ENCODE measurements around the gene HAUS3. TPM values are rescaled to one million over a fixed set of nuclear protein-coding genes. Genes with fewer than 3 reads are reported as not detected.

The HAUS3 gene
- total RNA-seq, 2 experiments from 2014 or later: 143 to 148 TPM

GRCh38 chr4:2290488-2290887, 48.6 kb upstream of the HAUS3 start:
- peaks cover 60% of the 10 kb centered on the region for H3K4me1 ChIP-seq (ENCODE audit: insufficient read depth, low read length)
- TF ChIP-seq, protein P1, sequence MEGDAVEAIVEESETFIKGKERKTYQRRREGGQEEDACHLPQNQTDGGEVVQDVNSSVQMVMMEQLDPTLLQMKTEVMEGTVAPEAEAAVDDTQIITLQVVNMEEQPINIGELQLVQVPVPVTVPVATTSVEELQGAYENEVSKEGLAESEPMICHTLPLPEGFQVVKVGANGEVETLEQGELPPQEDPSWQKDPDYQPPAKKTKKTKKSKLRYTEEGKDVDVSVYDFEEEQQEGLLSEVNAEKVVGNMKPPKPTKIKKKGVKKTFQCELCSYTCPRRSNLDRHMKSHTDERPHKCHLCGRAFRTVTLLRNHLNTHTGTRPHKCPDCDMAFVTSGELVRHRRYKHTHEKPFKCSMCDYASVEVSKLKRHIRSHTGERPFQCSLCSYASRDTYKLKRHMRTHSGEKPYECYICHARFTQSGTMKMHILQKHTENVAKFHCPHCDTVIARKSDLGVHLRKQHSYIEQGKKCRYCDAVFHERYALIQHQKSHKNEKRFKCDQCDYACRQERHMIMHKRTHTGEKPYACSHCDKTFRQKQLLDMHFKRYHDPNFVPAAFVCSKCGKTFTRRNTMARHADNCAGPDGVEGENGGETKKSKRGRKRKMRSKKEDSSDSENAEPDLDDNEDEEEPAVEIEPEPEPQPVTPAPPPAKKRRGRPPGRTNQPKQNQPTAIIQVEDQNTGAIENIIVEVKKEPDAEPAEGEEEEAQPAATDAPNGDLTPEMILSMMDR (IDR thresholded peaks at IDR 0.05): no peak
- H3K4me3 ChIP-seq (ENCODE audit: low read length): peak overlapping the region; percentile 19
- intact Hi-C loops (cut with DNase I, micrococcal nuclease): no loop called here
- peaks cover 50% of the 10 kb centered on the region for H3K4me1 Mint-ChIP-seq (ENCODE audit: low read depth)
- peak overlapping the region; percentile 100 for H3K27ac Mint-ChIP-seq
- CTCF ChIA-PET: interaction anchor here (0.6 to 2.0 kb wide), 5 partner anchors 9 to 151 kb away, joined by 3 to 10 read pairs (median 7); partner anchors contain the start of genes CFAP99 and ZFYVE28
- H3K36me3 ChIP-seq (ENCODE audit: insufficient read depth, low read length): peaks cover 4% of the 10 kb centered on the region
- ATAC-seq (ENCODE audit: poor library complexity) (no peak), DNase-seq (no peak)
- peaks cover 11% of the 10 kb centered on the region for H3K36me3 Mint-ChIP-seq (ENCODE audit: low read depth)
- peak overlapping the region; percentile 85 to 91 for H3K27ac ChIP-seq (ENCODE audit: low read depth in 1 of 2, low read length in 2 of 2)
- POLR2A ChIA-PET: interaction anchor here (0.5 to 3.0 kb wide), 11 partner anchors 8 to 179 kb away, joined by 3 to 51 read pairs (median 5); partner anchors contain the start of genes CFAP99, MXD4, RNF4 and ZFYVE28
- no peaks in the 10 kb centered on the region for H3K27me3 ChIP-seq (ENCODE audit: control insufficient read depth in 1 of 2, insufficient read depth in 2 of 2, low read length in 2 of 2)
- no peaks in the 10 kb centered on the region for H3K9me3 Mint-ChIP-seq
- H3K9me3 ChIP-seq (ENCODE audit: control insufficient read depth in 1 of 2, insufficient read depth in 1 of 2, low read length in 2 of 2): no peaks in the 10 kb centered on the region
- peak overlapping the region; percentile 90 for H3K4me3 Mint-ChIP-seq
- no peaks in the 10 kb centered on the region for H3K27me3 Mint-ChIP-seq

DNA sequence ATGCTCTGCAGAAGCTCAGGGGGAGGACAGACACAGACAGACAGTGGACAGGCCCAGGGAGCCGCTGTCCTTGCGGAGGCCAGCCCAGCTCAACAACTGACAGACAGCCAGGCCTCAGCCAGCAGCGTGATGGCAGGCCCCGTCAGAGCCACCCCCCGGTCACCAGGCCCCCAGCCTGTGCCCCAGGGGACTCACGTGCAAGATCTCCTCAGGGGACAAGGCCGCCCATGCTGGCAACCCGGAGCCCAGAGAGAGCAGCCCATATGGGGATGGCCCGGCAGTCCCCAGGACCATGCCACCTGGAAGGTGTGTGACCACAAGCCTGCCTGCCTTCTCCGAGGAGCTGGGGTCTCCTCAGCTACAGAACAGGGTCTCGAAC, 48.0 kb upstream of the HAUS3 start:
- Histone ChIP-seq H3K27ac (ENCODE audit: low read depth in 1 of 2, low read length in 2 of 2) (peak overlapping the region; percentile 85 to 91), H3K4me1 (ENCODE audit: insufficient read depth, low read length) (peaks cover 60% of the 10 kb centered on the region), H3K36me3 (ENCODE audit: insufficient read depth, low read length) (peaks cover 4% of the 10 kb centered on the region), H3K9me3 (ENCODE audit: control insufficient read depth in 1 of 2, insufficient read depth in 1 of 2, low read length in 2 of 2) (no peaks in the 10 kb centered on the region), H3K27me3 (ENCODE audit: control insufficient read depth in 1 of 2, insufficient read depth in 2 of 2, low read length in 2 of 2) (no peaks in the 10 kb centered on the region), H3K4me3 (ENCODE audit: low read length) (no peak overlapping the region)
- peaks cover 44% of the 10 kb centered on the region for H3K4me1 Mint-ChIP-seq (ENCODE audit: low read depth)
- TF ChIP-seq, protein P1 (IDR thresholded peaks at IDR 0.05): no peak
- H3K36me3 Mint-ChIP-seq (ENCODE audit: low read depth): peaks cover 11% of the 10 kb centered on the region
- H3K27me3 Mint-ChIP-seq: no peaks in the 10 kb centered on the region
- DNase-seq (peak in 1 of 14 experiments; percentile 22), ATAC-seq (ENCODE audit: poor library complexity) (no peak)
- H3K27ac Mint-ChIP-seq: peak overlapping the region; percentile 100
- intact Hi-C loops (cut with DNase I, micrococcal nuclease): no loop called here
- CTCF ChIA-PET: interaction anchor here (1.6 kb wide), 1 partner anchor 130 kb away, joined by 10 read pairs; the partner anchor contains the start of genes CFAP99 and ZFYVE28
- POLR2A ChIA-PET: interaction anchor here (0.5 to 3.0 kb wide), 8 partner anchors 8 to 179 kb away, joined by 3 to 51 read pairs (median 11); partner anchors contain the start of genes CFAP99, MXD4, RNF4 and ZFYVE28
- no peaks in the 10 kb centered on the region for H3K9me3 Mint-ChIP-seq
- no peak overlapping the region for H3K4me3 Mint-ChIP-seq

DNA sequence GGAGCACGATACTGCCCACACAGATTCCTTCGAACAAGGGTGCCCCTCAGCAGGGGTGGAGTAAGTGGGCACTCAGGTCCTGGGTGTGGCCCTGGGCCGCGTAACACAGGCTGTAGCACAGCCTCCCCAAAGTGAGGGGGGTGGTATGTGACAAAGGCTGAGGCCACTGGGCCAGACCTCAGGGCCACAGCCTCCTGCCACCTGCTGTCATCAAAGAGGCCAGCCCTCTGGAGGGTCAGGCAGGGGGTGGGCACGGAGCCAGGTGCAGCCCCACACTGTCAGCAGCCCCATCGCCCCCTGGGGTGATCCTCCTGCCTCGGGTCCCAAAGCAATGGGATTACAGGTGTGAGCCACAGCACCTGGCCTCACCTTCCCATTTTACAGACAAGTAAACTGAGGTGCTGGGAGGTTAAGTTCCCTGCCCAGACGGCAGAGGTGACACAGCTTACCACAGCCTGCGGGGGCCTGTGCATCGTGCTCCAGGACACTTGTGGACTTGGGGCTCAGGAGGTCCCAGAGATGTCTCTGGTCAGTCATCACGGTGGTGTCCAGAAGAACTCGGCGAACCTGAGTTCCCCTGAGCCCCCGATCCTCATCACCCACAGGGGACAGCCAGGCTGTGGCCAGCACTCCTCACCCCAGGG, 47.5 kb upstream of the HAUS3 start:
- DNase-seq (peak in 1 of 14 experiments; percentile 22), ATAC-seq (ENCODE audit: poor library complexity) (no peak)
- H3K36me3 Mint-ChIP-seq (ENCODE audit: low read depth): peaks cover 11% of the 10 kb centered on the region
- no peaks in the 10 kb centered on the region for H3K9me3 ChIP-seq (ENCODE audit: control insufficient read depth in 1 of 2, insufficient read depth in 1 of 2, low read length in 2 of 2)
- peaks cover 4% of the 10 kb centered on the region for H3K36me3 ChIP-seq (ENCODE audit: insufficient read depth, low read length)
- intact Hi-C loops (cut with DNase I, micrococcal nuclease): no loop called here
- H3K27me3 ChIP-seq (ENCODE audit: control insufficient read depth in 1 of 2, insufficient read depth in 2 of 2, low read length in 2 of 2): no peaks in the 10 kb centered on the region
- peaks cover 65% of the 10 kb centered on the region for H3K4me1 ChIP-seq (ENCODE audit: insufficient read depth, low read length)
- H3K27ac Mint-ChIP-seq: peak overlapping the region; percentile 100
- CTCF ChIA-PET: no interaction called here
- H3K4me3 Mint-ChIP-seq: no peak overlapping the region
- no peak overlapping the region for H3K4me3 ChIP-seq (ENCODE audit: low read length)
- POLR2A ChIA-PET: interaction anchor here (0.7 to 3.0 kb wide), 6 partner anchors 7 to 123 kb away, joined by 3 to 51 read pairs (median 14); partner anchors contain the start of gene MXD4
- peak overlapping the region; percentile 85 to 91 for H3K27ac ChIP-seq (ENCODE audit: low read depth in 1 of 2, low read length in 2 of 2)
- H3K27me3 Mint-ChIP-seq: no peaks in the 10 kb centered on the region
- no peaks in the 10 kb centered on the region for H3K9me3 Mint-ChIP-seq
- TF ChIP-seq, protein P1 (IDR thresholded peaks at IDR 0.05): no peak
- H3K4me1 Mint-ChIP-seq (ENCODE audit: low read depth): peaks cover 39% of the 10 kb centered on the region

Data from CD4-positive, alpha-beta T cell (primary cell).